Heart left ventricle (tissue), 16 donors: ENCODE measurements around the gene KRT1. TPM values are rescaled to one million over a fixed set of nuclear protein-coding genes. Genes with fewer than 3 reads are reported as not detected.

Experiments
- ATAC-seq, 4 donors: fragments of 200-7000 bp; cut with Tn5 transposase; one replicate each; pipeline ENCODE4 v1.9.1; 2020 to 2022; ENCODE audit warnings: moderate library complexity in 4 of 4, mild to moderate bottlenecking in 3 of 4, moderate number of reproducible peaks in 1 of 4
- DNase-seq, 5 donors: peaks; one replicate each; pipeline ENCODE4 v3.0.0-alpha.2; 2020
- H3K27ac ChIP-seq, 12 donors: fragments of 200-600 bp; sonication (generic) in 4 of 12; one replicate each; pipeline versions ENCODE4 v1.5.0 to v1.8.0; 2016 to 2022; ENCODE audit warnings: mild to moderate bottlenecking in 2 of 12
- H3K27me3 ChIP-seq, 9 donors: fragments of 200-600 bp; sonication (generic) in 2 of 9; one replicate each; pipeline versions ENCODE4 v1.5.1 to v1.8.0; 2016 to 2022; ENCODE audit warnings: mild to moderate bottlenecking in 3 of 9
- H3K36me3 ChIP-seq, 9 donors: fragments of 200-600 bp; sonication (generic) in 2 of 9; one replicate each; pipeline versions ENCODE4 v1.5.0 to v1.8.0; 2018 to 2022; ENCODE audit warnings: mild to moderate bottlenecking in 2 of 9
- H3K4me1 ChIP-seq, 12 donors: fragments of 200-600 bp; sonication (generic) in 4 of 12; one replicate each; pipeline versions ENCODE4 v1.5.0 to v1.8.0; 2016 to 2022; ENCODE audit warnings: mild to moderate bottlenecking in 3 of 12
- H3K4me3 ChIP-seq, 12 donors: fragments of 200-600 bp; sonication (generic) in 4 of 12; one replicate each; pipeline versions ENCODE4 v1.5.0 to v1.8.0; 2017 to 2022; ENCODE audit warnings: mild to moderate bottlenecking in 9 of 12, moderate library complexity in 4 of 12
- H3K9me3 ChIP-seq, 12 donors: fragments of 200-600 bp; sonication (generic) in 4 of 12; one replicate each; pipeline versions ENCODE4 v1.5.0 to v1.8.0; 2016 to 2022; ENCODE audit warnings: mild to moderate bottlenecking in 1 of 12
- CTCF ChIP-seq, 12 donors: fragments of 200-600 bp; sonication (generic) in 4 of 12; IDR thresholded peaks; one replicate each; pipeline versions ENCODE4 v1.5.0 to v1.8.0; 2018 to 2022; ENCODE audit warnings: antibody characterized with exemption in 12 of 12, mild to moderate bottlenecking in 5 of 12
- POLR2A ChIP-seq, 2 donors: fragments of 450-650 bp; IDR thresholded peaks; one replicate each; pipeline ENCODE4 v1.6.1; 2017; ENCODE audit warnings: antibody characterized with exemption in 2 of 2, mild to moderate bottlenecking in 2 of 2, moderate library complexity in 2 of 2
- WGBS, 4 donors: extraction: QIAGEN DNeasy Blood & Tissue Kit in 2 of 4; methylation state at CpG; one replicate each; pipeline versions ENCODE4 v1.1.5 to v1.1.7; 2013 to 2018; 5-methylcytosine and 5-hydroxymethylcytosine counted together
- intact Hi-C, 10 donors: fragments of 100-400 bp; cut with DNase I; formaldehyde crosslinking; loops; one replicate each; pipeline versions ENCODE4 v1.11.1 to v1.14.2; 2022
- polyA plus RNA-seq, 2 donors: library from polyadenylated mRNA; stranded (reverse); fragments of 200-250 nt; gene quantifications; one replicate each; pipeline ENCODE4 v1.2.3, GENCODE V29; 2013
- total RNA-seq, 9 donors: library from RNA; depleted of rRNA in 2 of 9; stranded (reverse); fragments of >200 nt in 2 of 9; fragmentation: NEBNext Ultra II Directional in 3 of 9; extraction: Animal tissue kit (Norgen Biotek cat#: 25700) in 3 of 9; gene quantifications; one replicate each; pipeline versions ENCODE4 v1.1.0 to v1.2.4, GENCODE V29; 2016 to 2023
- donor health status: ischemic (EF 13 %, LVEDD 7.1; RV severe dilation, severe dysfunction).
- donor health status: healthy with polysubstance abuse.
- donor health status: DM: no; HTN: yes; CAD: no.
- donor health status: DM: no; HTN: no; CAD: no.
- donor health status: ischemic (EF 25% LVEDD 6.9; RV normal size, moderate dysfunction).
- donor health status: ischemic (EF 25% LVEDD 5.7; RV mildly dilated, moderate dysfunction).
- donor health status: healthy.
- donor health status: DM: yes; HTN: yes; CAD: no.
- donor health status: ischemic (EF 35%, LVEDD 5.7; RV mildly dilated, moderate dysfunction).
- donor health status: nonischemic (EF 11% LVEDD 7.7; RV severe dilation, severe dysfunction).
- donor health status: DM: yes; HTN: yes; CAD: no.
- donor health status: PGD.
- donor health status: ischemic (EF 29% LVEDD 5.4; RV normal size, mild dysfunction).
- donor health status: nonischemic (EF 23%, LVEDD 6.1; RV moderate dilation, normal function).

The KRT1 gene
- total and polyA plus RNA-seq, 11 donors, result 0.35 TPM; not detected in 10

DNA sequence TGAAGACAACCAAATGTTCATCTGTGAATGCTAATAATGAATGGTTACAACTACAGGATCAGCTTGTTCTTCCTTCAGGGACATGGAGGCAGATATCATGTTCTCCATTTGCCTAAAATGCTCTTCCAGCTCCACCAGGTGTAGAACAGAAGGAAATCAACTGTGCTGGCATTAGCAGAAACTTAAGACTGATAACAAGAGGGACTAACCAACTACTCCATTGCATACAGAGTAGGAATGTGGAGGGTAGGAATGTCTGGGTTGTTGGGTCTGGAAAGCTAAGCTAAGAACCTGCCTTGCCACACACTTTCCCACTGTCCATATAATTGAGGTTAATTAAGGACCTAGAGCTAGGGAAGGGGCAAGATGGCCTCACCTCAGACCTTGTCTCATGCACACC is 16.8 kb downstream of the KRT1 start:
- H3K4me1 ChIP-seq, result peaks cover 0 to 6% (median 0%) of the 10 kb centered on the region in 12 donors
- H3K36me3 ChIP-seq, result no peaks in the 10 kb centered on the region
- no peak for ATAC-seq
- H3K27me3 ChIP-seq, result peaks cover 0 to 21% (median 4%) of the 10 kb centered on the region in 9 donors
- H3K27ac ChIP-seq, result no peak overlapping the region
- intact Hi-C loops, result loop anchor here in 1 of 10 donors (10.0 kb wide), 1 partner anchor 201 kb away; no protein-coding TSS in a partner anchor
- no peak overlapping the region for H3K4me3 ChIP-seq
- no peak for DNase-seq
- no peaks in the 10 kb centered on the region for H3K9me3 ChIP-seq
- no peak for TF ChIP-seq CTCF (IDR thresholded peaks at IDR 0.05)
- no peak for TF ChIP-seq POLR2A (IDR thresholded peaks at IDR 0.05)

GRCh38 chr12:52662918-52663229 is 17.3 kb downstream of the KRT1 start:
- TF ChIP-seq POLR2A (IDR thresholded peaks at IDR 0.05) (no peak), CTCF (IDR thresholded peaks at IDR 0.05) (no peak)
- Histone ChIP-seq H3K36me3 (no peaks in the 10 kb centered on the region), H3K9me3 (no peaks in the 10 kb centered on the region), H3K27ac (no peak overlapping the region), H3K4me1 (peaks cover 0 to 6% (median 0%) of the 10 kb centered on the region in 12 donors), H3K27me3 (peaks cover 0 to 21% (median 4%) of the 10 kb centered on the region in 9 donors), H3K4me3 (no peak overlapping the region)
- DNase-seq (no peak), ATAC-seq (no peak)
- intact Hi-C loops, result loop anchor here in 1 of 10 donors (10.0 kb wide), 1 partner anchor 202 kb away; no protein-coding TSS in a partner anchor

DNA sequence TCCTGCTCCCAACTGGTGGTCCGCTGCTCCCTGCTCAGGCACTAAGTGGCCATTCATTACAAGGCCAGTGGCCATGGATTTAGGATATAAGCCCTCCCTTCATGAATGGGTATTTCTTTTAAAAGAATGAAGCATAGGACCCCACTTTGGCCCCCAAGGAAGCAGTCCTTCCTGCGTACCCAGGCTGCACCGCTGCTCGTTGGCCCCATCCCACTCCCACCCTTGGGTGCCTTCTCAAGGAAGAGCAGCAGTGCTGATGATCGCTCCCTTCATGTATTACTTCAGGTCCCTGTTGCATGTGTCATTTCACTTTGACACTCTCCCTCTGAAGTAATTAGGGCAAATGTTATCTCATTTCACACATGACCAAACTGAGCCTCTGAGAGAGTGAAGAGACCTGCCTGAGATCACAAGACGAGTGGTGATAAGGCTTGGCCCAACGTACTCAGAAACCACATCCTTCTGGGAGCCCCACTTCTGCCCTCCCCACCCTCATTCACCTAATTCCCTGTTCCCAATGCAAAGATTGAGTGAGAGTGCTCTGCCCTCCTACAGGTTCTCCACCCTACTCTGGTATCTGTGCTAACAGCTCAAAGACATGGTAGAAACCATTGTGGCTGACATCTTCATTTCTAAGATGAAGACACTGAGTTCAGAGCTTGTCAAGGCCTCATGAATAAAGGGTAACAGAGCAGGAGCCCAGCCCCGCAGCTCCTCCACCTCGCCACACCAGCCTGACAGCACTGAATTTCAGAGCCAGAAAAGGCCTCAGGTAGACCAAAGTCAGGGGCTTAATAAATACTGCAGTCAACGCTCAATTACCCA is 17.9 kb downstream of the KRT1 start:
- intact Hi-C loops, result loop anchor here in 1 of 10 donors (10.0 kb wide), 1 partner anchor 202 kb away; no protein-coding TSS in a partner anchor
- Histone ChIP-seq H3K9me3 (no peaks in the 10 kb centered on the region), H3K36me3 (no peaks in the 10 kb centered on the region), H3K27ac (no peak overlapping the region), H3K4me3 (no peak overlapping the region), H3K4me1 (peaks cover 0 to 6% (median 0%) of the 10 kb centered on the region in 12 donors), H3K27me3 (peaks cover 0 to 21% (median 4%) of the 10 kb centered on the region in 9 donors)
- ATAC-seq (peak in 2 of 4 donors; percentile 21 to 22), DNase-seq (no peak)
- TF ChIP-seq CTCF (IDR thresholded peaks at IDR 0.05) (no peak), POLR2A (IDR thresholded peaks at IDR 0.05) (no peak)
- WGBS, 4 donors, result 65 to 74% (median 66%) methylated on average over 10 of the region's 10 CpGs

- Histone ChIP-seq H3K27ac (no peak overlapping the region), H3K36me3 (no peaks in the 10 kb centered on the region), H3K27me3 (peaks cover 0 to 20% (median 4%) of the 10 kb centered on the region in 9 donors), H3K4me1 (peaks cover 0 to 10% (median 0%) of the 10 kb centered on the region in 12 donors), H3K9me3 (no peaks in the 10 kb centered on the region), H3K4me3 (no peak overlapping the region)
- DNase-seq, result no peak
- intact Hi-C loops, result loop anchor here in 1 of 10 donors (10.0 kb wide), 1 partner anchor 203 kb away; no protein-coding TSS in a partner anchor
- 90 to 97% (median 95%) methylated on average over 3 of the region's 3 CpGs for WGBS, 4 donors
- no peak for TF ChIP-seq POLR2A (IDR thresholded peaks at IDR 0.05)
- no peak for TF ChIP-seq CTCF (IDR thresholded peaks at IDR 0.05)
- no peak for ATAC-seq
Measured at GRCh38 chr12:52661668-52662067, 18.5 kb downstream of the KRT1 start.
